ENCODE results near the gene FOXL2. TPM values are rescaled to one million over a fixed set of nuclear protein-coding genes. Genes with fewer than 3 reads are reported as not detected.
"Not testable (repeated sequence)": the region's sequence is repeated elsewhere in the genome, so short reads cannot be mapped to it uniquely, and the experiment has no call there.

FOXL2 gene
- total RNA-seq, 2 donors from 2014 or later: 0.11 to 0.24 TPM

GRCh38 chr3:138922400-138922799 is 24.5 kb downstream of the FOXL2 start:
- H3K9me3 ChIP-seq (ENCODE audit: control insufficient read depth, low read length); H3K9ac ChIP-seq (ENCODE audit: extremely low read depth, low read length, poor library complexity, severe bottlenecking); H3K27ac ChIP-seq (ENCODE audit: low read depth, low read length); H3K4me3 Mint-ChIP-seq; H3K27ac Mint-ChIP-seq; H3K4me1 ChIP-seq (ENCODE audit: control insufficient read depth, insufficient read depth, low read length); H3K36me3 Mint-ChIP-seq (ENCODE audit: low read depth); H3K27me3 ChIP-seq (ENCODE audit: control insufficient read depth, insufficient read depth, low read length, poor library complexity, severe bottlenecking); H3K36me3 ChIP-seq (ENCODE audit: control insufficient read depth, insufficient read depth, low read length); DNase-seq; H3K9me3 Mint-ChIP-seq; H3K4me3 ChIP-seq (ENCODE audit: low read length); H3K4me1 Mint-ChIP-seq; H3K27me3 Mint-ChIP-seq (ENCODE audit: insufficient read depth): not testable (repeated sequence)
- peak; percentile 49 for TF ChIP-seq CTCF (conservative IDR thresholded peaks at IDR 0.05)
- WGBS, 2 experiments (ENCODE audit: insufficient coverage in 1 of 2, insufficient read length in 1 of 2): 90 to 96% methylated on average over 4 to 6 of the region's 6 CpGs

GRCh38 chr3:138921316-138922292 is 25.3 kb downstream of the FOXL2 start:
- DNase-seq: no peak
- Mint-ChIP-seq H3K27me3 (ENCODE audit: insufficient read depth) (peaks cover 5% of the 10 kb centered on the region), H3K27ac (no peak overlapping the region), H3K4me3 (no peak overlapping the region), H3K9me3 (no peaks in the 10 kb centered on the region), H3K4me1 (peaks cover 4% of the 10 kb centered on the region), H3K36me3 (ENCODE audit: low read depth) (no peaks in the 10 kb centered on the region)
- Histone ChIP-seq H3K36me3 (ENCODE audit: control insufficient read depth, insufficient read depth, low read length) (no peaks in the 10 kb centered on the region), H3K27me3 (ENCODE audit: control insufficient read depth, insufficient read depth, low read length, poor library complexity, severe bottlenecking) (no peaks in the 10 kb centered on the region), H3K9ac (ENCODE audit: extremely low read depth, low read length, poor library complexity, severe bottlenecking) (no peak overlapping the region), H3K4me3 (ENCODE audit: low read length) (no peak overlapping the region), H3K27ac (ENCODE audit: low read depth, low read length) (no peak overlapping the region), H3K4me1 (ENCODE audit: control insufficient read depth, insufficient read depth, low read length) (no peaks in the 10 kb centered on the region), H3K9me3 (ENCODE audit: control insufficient read depth, low read length) (no peaks in the 10 kb centered on the region)
- TF ChIP-seq CTCF (conservative IDR thresholded peaks at IDR 0.05): no peak
- 83 to 100% methylated on average over 5 to 8 of the region's 8 CpGs for WGBS, 2 experiments (ENCODE audit: insufficient coverage in 1 of 2, insufficient read length in 1 of 2)

- Histone ChIP-seq H3K4me1 (ENCODE audit: control insufficient read depth, insufficient read depth, low read length) (no peaks in the 10 kb centered on the region), H3K27me3 (ENCODE audit: control insufficient read depth, insufficient read depth, low read length, poor library complexity, severe bottlenecking) (no peaks in the 10 kb centered on the region), H3K4me3 (ENCODE audit: low read length) (no peak overlapping the region), H3K36me3 (ENCODE audit: control insufficient read depth, insufficient read depth, low read length) (no peaks in the 10 kb centered on the region), H3K27ac (ENCODE audit: low read depth, low read length) (no peak overlapping the region), H3K9me3 (ENCODE audit: control insufficient read depth, low read length) (no peaks in the 10 kb centered on the region), H3K9ac (ENCODE audit: extremely low read depth, low read length, poor library complexity, severe bottlenecking) (no peak overlapping the region)
- Mint-ChIP-seq H3K27me3 (ENCODE audit: insufficient read depth) (peaks cover 5% of the 10 kb centered on the region), H3K4me1 (peaks cover 10% of the 10 kb centered on the region), H3K4me3 (no peak overlapping the region), H3K27ac (no peak overlapping the region), H3K36me3 (ENCODE audit: low read depth) (no peaks in the 10 kb centered on the region), H3K9me3 (no peaks in the 10 kb centered on the region)
- TF ChIP-seq CTCF (conservative IDR thresholded peaks at IDR 0.05): peak; percentile 32
- 74% methylated on average over 3 to 4 of the region's 4 CpGs for WGBS, 2 experiments (ENCODE audit: insufficient coverage in 1 of 2, insufficient read length in 1 of 2)
- no peak for DNase-seq
Observed at GRCh38 chr3:138919325-138919724, 27.6 kb downstream of the FOXL2 start.
